Kasumi-1 (cell line): ENCODE measurements around the gene EFHD1.

Source experiments
- DNase-seq, 2 experiments: peaks; one replicate each; lab custom pipeline; 2025; lab: John Stamatoyannopoulos, UW

Gene EFHD1

DNA sequence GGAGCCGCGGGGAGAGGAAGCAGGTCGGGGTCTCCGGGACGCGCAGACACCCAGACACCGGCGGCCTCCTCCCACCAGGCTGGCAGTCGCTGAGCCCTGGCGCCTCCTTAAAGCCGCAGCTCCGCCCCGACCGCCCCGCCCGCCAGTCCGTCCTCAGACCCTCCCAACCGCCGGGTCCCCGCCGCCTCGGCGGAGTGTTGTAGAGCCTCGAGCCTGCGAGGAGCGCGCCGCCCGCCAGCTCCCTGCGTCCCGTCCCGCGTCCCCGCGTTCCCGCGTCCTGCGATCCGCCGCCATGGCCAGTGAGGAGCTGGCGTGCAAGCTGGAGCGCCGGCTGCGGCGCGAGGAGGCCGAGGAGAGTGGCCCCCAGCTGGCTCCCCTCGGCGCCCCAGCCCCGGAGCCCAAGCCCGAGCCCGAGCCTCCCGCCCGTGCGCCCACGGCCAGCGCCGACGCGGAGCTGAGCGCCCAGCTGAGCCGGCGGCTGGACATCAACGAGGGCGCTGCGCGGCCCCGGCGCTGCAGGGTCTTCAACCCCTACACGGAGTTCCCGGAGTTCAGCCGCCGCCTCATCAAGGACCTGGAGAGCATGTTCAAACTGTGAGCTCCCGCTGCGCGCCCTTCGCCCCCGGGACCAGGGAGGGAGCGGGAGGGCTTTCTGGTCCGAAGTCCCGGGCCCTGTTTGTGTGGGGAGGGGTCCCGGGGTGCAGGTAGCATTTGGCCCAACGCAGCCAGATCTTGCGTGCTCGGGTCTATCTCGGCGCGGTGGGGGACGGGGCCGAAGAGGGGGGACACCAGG lies at the start of gene EFHD1:
TSS of gene EFHD1 (plus strand) at position 192 of the 793 bp plus-strand sequence. CDS start at position 293, 101 bp downstream.
- peak; percentile 21 to 22 for DNase-seq

- no peak for DNase-seq
These were observed 49.2 kb upstream of the EFHD1 start for GRCh38 chr2:232584238-232584637.

GRCh38 chr2:232586943-232587505 lies 46.4 kb upstream of the EFHD1 start:
- no peak for DNase-seq

- no peak for DNase-seq
These were observed 45.9 kb upstream of the EFHD1 start for GRCh38 chr2:232587512-232587911.

- no peak for DNase-seq
These were observed 45.4 kb upstream of the EFHD1 start for GRCh38 chr2:232588031-232588430.

DNA sequence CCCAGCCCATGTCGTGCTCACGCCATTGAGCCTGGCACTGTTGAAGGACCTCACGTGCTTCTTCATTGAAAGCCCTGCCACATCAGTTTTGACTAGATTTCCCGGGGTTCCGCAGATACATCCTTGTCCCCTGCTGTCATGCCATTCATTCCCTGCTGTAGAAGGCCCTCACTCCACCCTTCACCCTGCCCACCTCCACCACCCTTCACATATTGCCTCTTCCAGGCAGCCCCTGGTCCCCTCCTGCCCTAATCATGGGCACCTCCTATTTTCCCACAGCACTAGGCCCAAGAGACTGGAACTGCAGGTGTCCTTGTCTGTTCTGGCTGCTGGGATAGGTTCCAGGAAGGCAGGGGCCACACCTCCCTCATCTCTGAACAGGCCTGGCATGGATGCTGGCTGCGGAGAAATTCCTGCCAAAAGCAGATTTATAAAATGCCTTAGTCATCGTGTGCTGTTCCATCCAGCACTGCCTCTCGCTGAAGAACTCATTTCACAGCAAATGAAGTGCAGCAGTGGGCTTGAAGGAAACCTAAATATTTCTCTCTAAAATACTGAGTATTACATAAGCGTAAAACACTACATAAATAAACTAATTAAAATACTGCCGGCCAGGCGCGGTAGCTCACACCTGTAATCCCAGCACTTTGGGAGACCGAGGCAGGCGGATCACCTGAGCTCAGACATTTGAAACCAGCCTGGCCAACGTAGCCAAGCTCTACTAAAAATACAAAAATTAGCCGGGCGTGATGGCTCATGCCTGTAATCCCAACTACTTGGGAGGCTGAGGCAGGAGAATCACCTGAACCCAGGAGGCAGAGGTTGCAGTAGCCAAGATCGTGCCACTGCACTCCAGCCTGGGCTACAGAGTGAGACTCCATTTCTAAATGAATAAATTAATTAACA lies 44.5 kb upstream of the EFHD1 start:
- no peak for DNase-seq

GRCh38 chr2:232592772-232593395 lies 40.5 kb upstream of the EFHD1 start:
- no peak for DNase-seq

DNA sequence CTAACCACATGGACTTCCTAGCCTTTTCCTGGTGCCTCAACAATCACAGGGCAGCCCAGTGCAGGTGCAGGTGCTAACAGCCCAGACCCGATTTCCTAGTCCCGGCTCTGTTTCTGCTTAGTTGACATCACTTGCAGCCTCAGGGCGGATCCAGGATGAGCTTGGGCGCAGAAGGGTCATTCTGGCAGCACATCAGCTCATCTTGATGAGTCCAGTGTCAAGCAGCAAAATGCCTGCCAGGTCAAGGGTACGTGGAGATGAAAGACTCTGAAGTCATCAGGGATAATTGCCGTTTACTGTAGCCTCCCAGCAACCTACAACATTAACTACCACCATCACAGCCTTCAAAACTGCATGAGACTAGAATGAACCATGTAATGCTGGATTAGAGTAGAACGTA lies 39.4 kb upstream of the EFHD1 start:
- DNase-seq: no peak

- no peak for DNase-seq
These were observed 35.9 kb upstream of the EFHD1 start for GRCh38 chr2:232597362-232598079.

- no peak for DNase-seq
These were observed 35.1 kb upstream of the EFHD1 start for GRCh38 chr2:232598293-232598692.

DNA sequence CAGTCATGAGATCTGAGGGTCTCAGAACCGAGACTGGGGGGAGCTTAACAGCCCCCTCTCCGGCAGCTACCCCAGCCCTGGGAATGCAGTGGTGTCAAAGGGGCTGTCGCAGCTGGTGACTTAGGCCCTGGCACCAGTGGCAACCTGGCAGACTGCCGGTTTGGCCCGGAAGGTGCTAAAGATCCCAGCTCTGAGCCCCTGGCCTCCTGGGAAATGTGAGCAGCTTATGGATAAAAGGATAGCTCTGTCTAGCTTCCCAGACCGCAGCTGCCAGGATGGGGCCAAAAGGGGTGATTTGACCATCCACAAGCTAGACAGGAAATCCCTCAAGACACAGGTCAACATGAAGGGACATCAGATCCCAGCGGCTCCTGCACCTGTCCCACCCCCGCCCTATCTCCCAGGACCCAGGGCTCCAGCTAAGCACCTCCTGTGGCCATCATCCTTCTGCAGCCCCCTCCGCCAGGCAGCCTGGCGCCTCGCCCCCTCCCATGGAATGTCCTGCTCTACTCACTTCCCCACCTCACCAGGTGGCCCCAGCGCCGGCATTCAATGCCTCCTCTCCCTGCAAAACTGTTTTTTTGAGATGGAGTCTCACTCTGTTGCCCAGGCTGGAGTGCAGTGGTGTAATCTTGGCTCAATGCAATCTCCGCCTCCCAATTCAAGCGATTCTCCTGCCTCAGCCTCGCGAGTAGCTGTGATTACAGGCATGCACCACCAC lies 33.2 kb upstream of the EFHD1 start:
- no peak for DNase-seq

DNA sequence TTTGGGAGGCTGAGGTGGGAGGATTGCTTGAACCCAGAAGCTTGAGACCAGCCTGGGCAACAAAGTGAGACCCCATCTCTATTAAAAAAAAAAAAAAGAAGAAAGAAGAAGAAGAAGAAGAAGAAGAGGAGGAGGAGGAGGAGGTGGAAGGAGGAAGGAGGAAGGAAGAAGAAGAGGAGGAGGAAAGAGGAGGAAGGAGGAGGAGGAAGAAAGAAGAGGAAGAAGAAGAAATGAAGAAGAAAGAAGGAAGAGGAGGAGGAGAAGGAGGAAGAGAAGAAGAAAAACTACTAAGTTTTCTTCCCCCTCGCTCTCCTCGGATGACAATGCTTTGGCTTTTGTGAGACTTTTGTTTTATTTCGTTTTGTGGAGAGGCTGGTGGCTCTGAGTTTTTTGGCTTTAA lies 30.1 kb upstream of the EFHD1 start:
- no peak for DNase-seq

DNA sequence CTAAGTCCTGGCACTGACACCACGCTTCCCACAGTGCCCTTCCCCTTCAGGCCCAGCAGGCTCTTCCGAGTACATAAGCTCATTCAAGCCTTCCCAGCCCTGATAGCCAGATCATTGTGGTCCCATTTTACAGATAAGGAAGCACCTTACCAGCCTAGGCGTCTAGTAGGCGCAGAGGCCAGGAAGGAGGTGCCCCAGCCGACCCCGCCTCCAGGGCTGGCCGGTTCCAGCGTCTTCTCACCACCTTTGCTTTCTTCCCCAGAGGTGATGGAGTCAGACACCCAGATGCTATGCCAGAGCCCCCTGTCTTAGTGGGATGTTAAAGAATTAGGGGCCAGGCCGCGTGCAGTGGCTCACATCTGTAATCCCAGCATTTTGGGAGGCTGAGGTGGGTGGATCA lies 28.9 kb upstream of the EFHD1 start:
- no peak for DNase-seq

- DNase-seq: no peak
These were observed 26.4 kb upstream of the EFHD1 start for GRCh38 chr2:232607011-232607410.

- DNase-seq: no peak
These were observed 23.8 kb upstream of the EFHD1 start for GRCh38 chr2:232609607-232610006.

GRCh38 chr2:232610081-232610480 lies 23.3 kb upstream of the EFHD1 start:
- no peak for DNase-seq

DNA sequence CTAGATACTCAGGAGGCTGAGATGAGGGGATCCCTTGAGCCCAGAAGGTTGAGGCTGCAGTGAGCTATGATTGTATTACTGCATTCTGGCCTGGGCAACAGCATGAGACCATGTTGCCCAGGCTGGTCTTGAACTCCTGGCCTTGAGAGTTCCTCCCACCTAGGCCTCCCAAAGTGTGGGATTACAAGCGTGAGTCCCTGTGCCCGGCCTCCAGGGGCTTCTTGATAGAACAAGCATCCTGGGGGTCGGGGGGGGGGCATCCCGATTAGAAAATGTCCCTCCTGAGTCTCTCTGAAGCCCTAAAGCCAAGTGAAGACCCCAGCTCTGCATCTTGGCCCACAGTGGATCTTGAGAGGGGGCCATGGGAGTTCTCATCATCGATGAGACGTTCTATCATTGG lies 22.3 kb upstream of the EFHD1 start:
- no peak for DNase-seq

GRCh38 chr2:232611559-232612218 lies 21.7 kb upstream of the EFHD1 start:
- DNase-seq: peak; percentile 12 to 21

GRCh38 chr2:232613538-232614134 lies 19.8 kb upstream of the EFHD1 start:
- no peak for DNase-seq

DNA sequence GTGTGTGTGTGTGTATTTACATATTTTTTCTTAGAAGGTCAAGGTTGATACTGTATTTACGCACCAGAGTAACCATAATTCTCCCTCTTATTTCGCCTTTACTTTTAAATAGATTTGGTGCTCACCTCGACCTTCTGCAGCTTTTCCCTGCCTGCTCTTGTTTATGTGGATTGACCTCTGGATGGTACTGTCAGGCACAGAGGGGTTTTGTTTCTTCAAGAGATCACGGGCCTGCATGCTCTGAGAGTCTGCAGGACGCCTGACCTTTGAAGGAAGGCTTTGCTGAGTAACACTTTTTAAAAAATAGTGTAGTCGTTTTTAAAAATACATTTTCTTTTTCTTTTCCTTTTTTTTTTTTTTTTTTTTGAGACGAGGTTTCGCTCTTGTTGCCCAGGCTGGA lies 18.1 kb upstream of the EFHD1 start:
- no peak for DNase-seq
